Left ventricle myocardium inferior (tissue), 1 donor: ENCODE data around the gene FGF11. TPM values are rescaled to one million over a fixed set of nuclear protein-coding genes. Genes with fewer than 3 reads are reported as not detected.

Source experiments
- DNase-seq: peaks from one replicate; pipeline ENCODE4 v3.0.0-alpha.2; 2020
- H3K27ac ChIP-seq: fragments of 200-600 bp; replicated peaks from 2 replicates; pipeline ENCODE4 v1.8.0; 2021
- H3K27me3 ChIP-seq: fragments of 200-600 bp; 2 replicates; pipeline ENCODE4 v1.8.0; 2021; ENCODE audit warnings: low read depth
- H3K36me3 ChIP-seq: fragments of 200-600 bp; 2 replicates; pipeline ENCODE4 v1.8.0; 2021
- H3K4me1 ChIP-seq: fragments of 200-600 bp; 2 replicates; pipeline ENCODE4 v1.8.0; 2021
- H3K4me3 ChIP-seq: fragments of 200-600 bp; 2 replicates; pipeline ENCODE4 v1.8.0; 2021; ENCODE audit warnings: mild to moderate bottlenecking, moderate library complexity
- H3K9me3 ChIP-seq: fragments of 200-600 bp; replicated peaks from 2 replicates; pipeline ENCODE4 v1.8.0; 2021
- intact Hi-C: fragments of 100-400 bp; cut with micrococcal nuclease; formaldehyde crosslinking; loops from one replicate; pipeline ENCODE4 v1.11.0; 2022
- total RNA-seq: library from RNA; stranded (reverse); fragmentation: NEBNext Ultra II Directional; extraction: Animal tissue kit (Norgen Biotek cat#: 25700); gene quantifications from one replicate; pipeline ENCODE4 v1.2.1, GENCODE V29; 2021
- TF ChIP-seq, protein P1 (sequence below): fragments of 200-600 bp; IDR thresholded peaks from 2 replicates; pipeline ENCODE4 v1.8.0; 2021; ENCODE audit warnings: antibody characterized with exemption, mild to moderate bottlenecking, borderline replicate concordance
- donor health status: DM: no; HTN: yes; CAD: no; lungs with severe emphysema.

The FGF11 gene
- total RNA-seq, 1 donor from 2014 or later: 6.5 TPM

GRCh38 chr17:7403727-7403976 lies 35.7 kb upstream of the FGF11 start:
- intact Hi-C loops: no loop called here
- Histone ChIP-seq H3K27me3 (no peaks in the 10 kb centered on the region), H3K4me3 (peak overlapping the region; percentile 78), H3K9me3 (no peaks in the 10 kb centered on the region), H3K36me3 (no peaks in the 10 kb centered on the region), H3K4me1 (peaks cover 32% of the 10 kb centered on the region), H3K27ac (peak overlapping the region; percentile 96)
- TF ChIP-seq, protein P1, sequence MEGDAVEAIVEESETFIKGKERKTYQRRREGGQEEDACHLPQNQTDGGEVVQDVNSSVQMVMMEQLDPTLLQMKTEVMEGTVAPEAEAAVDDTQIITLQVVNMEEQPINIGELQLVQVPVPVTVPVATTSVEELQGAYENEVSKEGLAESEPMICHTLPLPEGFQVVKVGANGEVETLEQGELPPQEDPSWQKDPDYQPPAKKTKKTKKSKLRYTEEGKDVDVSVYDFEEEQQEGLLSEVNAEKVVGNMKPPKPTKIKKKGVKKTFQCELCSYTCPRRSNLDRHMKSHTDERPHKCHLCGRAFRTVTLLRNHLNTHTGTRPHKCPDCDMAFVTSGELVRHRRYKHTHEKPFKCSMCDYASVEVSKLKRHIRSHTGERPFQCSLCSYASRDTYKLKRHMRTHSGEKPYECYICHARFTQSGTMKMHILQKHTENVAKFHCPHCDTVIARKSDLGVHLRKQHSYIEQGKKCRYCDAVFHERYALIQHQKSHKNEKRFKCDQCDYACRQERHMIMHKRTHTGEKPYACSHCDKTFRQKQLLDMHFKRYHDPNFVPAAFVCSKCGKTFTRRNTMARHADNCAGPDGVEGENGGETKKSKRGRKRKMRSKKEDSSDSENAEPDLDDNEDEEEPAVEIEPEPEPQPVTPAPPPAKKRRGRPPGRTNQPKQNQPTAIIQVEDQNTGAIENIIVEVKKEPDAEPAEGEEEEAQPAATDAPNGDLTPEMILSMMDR: no peak
- DNase-seq: no peak

GRCh38 chr17:7403977-7404736 lies 35.2 kb upstream of the FGF11 start, which contains the start of gene TMEM256:
TSS of gene TMEM256 (minus strand) at chr17:7404097. CDS start at chr17:7404084, 13 bp downstream.
- DNase-seq: peak; percentile 99
- Histone ChIP-seq H3K4me3 (peak within 1 kb of the TSS; percentile 78), H3K4me1 (peaks cover 32% of the 10 kb centered on the region), H3K36me3 (no peaks in the 10 kb centered on the region), H3K27ac (peak within 1 kb of the TSS; percentile 96), H3K9me3 (no peaks in the 10 kb centered on the region), H3K27me3 (no peaks in the 10 kb centered on the region)
- intact Hi-C loops: no loop called here
- TF ChIP-seq, protein P1: no peak

GRCh38 chr17:7404737-7405349 lies 34.5 kb upstream of the FGF11 start:
- Histone ChIP-seq H3K4me1 (peaks cover 32% of the 10 kb centered on the region), H3K27me3 (no peaks in the 10 kb centered on the region), H3K27ac (peak overlapping the region; percentile 96), H3K4me3 (peak overlapping the region; percentile 78), H3K36me3 (no peaks in the 10 kb centered on the region), H3K9me3 (no peaks in the 10 kb centered on the region)
- peak; percentile 64 for DNase-seq
- intact Hi-C loops: no loop called here
- TF ChIP-seq, protein P1: no peak

- Histone ChIP-seq H3K36me3 (no peaks in the 10 kb centered on the region), H3K4me3 (peak overlapping the region; percentile 78), H3K27me3 (no peaks in the 10 kb centered on the region), H3K27ac (peak overlapping the region; percentile 96), H3K9me3 (no peaks in the 10 kb centered on the region), H3K4me1 (peaks cover 32% of the 10 kb centered on the region)
- TF ChIP-seq, protein P1: no peak
- intact Hi-C loops: no loop called here
- DNase-seq: no peak
Observed at GRCh38 chr17:7405350-7406234, 33.7 kb upstream of the FGF11 start.

- H3K36me3 ChIP-seq: no peaks in the 10 kb centered on the region
- H3K4me3 ChIP-seq: peak overlapping the region; percentile 78
- no peak for DNase-seq
- no peaks in the 10 kb centered on the region for H3K27me3 ChIP-seq
- no peaks in the 10 kb centered on the region for H3K9me3 ChIP-seq
- TF ChIP-seq, protein P1: no peak
- intact Hi-C loops: no loop called here
- peaks cover 32% of the 10 kb centered on the region for H3K4me1 ChIP-seq
- H3K27ac ChIP-seq: peak overlapping the region; percentile 96
Observed at GRCh38 chr17:7406235-7406825, 33.0 kb upstream of the FGF11 start.
